KMS-11 (cell line): ENCODE data around the gene F13A1.

ENCODE experiments used
- H2AFZ ChIP-seq: fragments of 200-600 bp; sonication (generic); 2 replicates; pipeline ENCODE4 v1.6.1; 2016; ENCODE audit warnings: antibody characterized with exemption, mixed run types, low read depth
- H3K27ac ChIP-seq: fragments of 200-600 bp; sonication (generic); 2 replicates; pipeline ENCODE4 v1.6.1; 2016; ENCODE audit warnings: mild to moderate bottlenecking, mixed run types
- H3K27me3 ChIP-seq: fragments of 200-600 bp; sonication (generic); 2 replicates; pipeline ENCODE4 v1.6.1; 2017; ENCODE audit warnings: mild to moderate bottlenecking, low read depth, mixed run types, moderate library complexity; ENCODE audit not compliant: insufficient read depth
- H3K36me3 ChIP-seq: fragments of 200-600 bp; sonication (generic); 2 replicates; pipeline ENCODE4 v1.6.1; 2017; ENCODE audit warnings: mild to moderate bottlenecking, mixed run types; ENCODE audit not compliant: insufficient read depth
- H3K4me1 ChIP-seq: fragments of 200-600 bp; sonication (generic); 2 replicates; pipeline ENCODE4 v1.6.1; 2016; ENCODE audit warnings: mild to moderate bottlenecking, low read depth, mixed run types; ENCODE audit not compliant: poor library complexity, severe bottlenecking
- H3K4me2 ChIP-seq: fragments of 200-600 bp; sonication (generic); 2 replicates; pipeline ENCODE4 v1.7.0; 2016; ENCODE audit warnings: mild to moderate bottlenecking, mixed run types
- H3K4me3 ChIP-seq: fragments of 200-600 bp; sonication (generic); IDR thresholded peaks from 2 replicates; pipeline ENCODE4 v1.6.1; 2017; ENCODE audit warnings: low read depth, low read length, mixed read lengths; ENCODE audit not compliant: insufficient read depth
- H3K79me2 ChIP-seq: fragments of 200-600 bp; sonication (generic); 2 replicates; pipeline ENCODE4 v1.6.1; 2016; ENCODE audit warnings: low read depth, mixed run types; ENCODE audit not compliant: insufficient read depth
- H3K9ac ChIP-seq: fragments of 200-600 bp; sonication (generic); 2 replicates; pipeline ENCODE4 v1.6.1; 2016; ENCODE audit warnings: mild to moderate bottlenecking, mixed run types
- H4K20me1 ChIP-seq: fragments of 200-600 bp; sonication (generic); 2 replicates; pipeline ENCODE4 v1.6.1; 2016; ENCODE audit warnings: mild to moderate bottlenecking, mixed run types; ENCODE audit not compliant: insufficient read depth
- CTCF ChIP-seq: fragments of 200-600 bp; sonication (generic); conservative IDR thresholded peaks from 2 replicates; pipeline ENCODE4 v1.6.1; 2017; ENCODE audit warnings: low read depth, mild to moderate bottlenecking, antibody characterized with exemption, low read length, moderate library complexity, mixed read lengths

Gene F13A1

GRCh38 chr6:6177754-6178153, 142.7 kb downstream of the F13A1 start:
- H3K4me1 ChIP-seq, result no peaks in the 10 kb centered on the region
- no peak overlapping the region for H3K27ac ChIP-seq
- no peaks in the 10 kb centered on the region for H3K36me3 ChIP-seq
- H2AFZ ChIP-seq, result no peak overlapping the region
- H3K27me3 ChIP-seq, result no peaks in the 10 kb centered on the region
- TF ChIP-seq CTCF, result no peak
- no peak overlapping the region for H3K9ac ChIP-seq
- no peak overlapping the region for H3K4me2 ChIP-seq
- no peaks in the 10 kb centered on the region for H4K20me1 ChIP-seq
- no peaks in the 10 kb centered on the region for H3K79me2 ChIP-seq
- H3K4me3 ChIP-seq, result no peak overlapping the region

- no peak for TF ChIP-seq CTCF
- Histone ChIP-seq H3K27me3 (no peaks in the 10 kb centered on the region), H4K20me1 (no peaks in the 10 kb centered on the region), H3K79me2 (no peaks in the 10 kb centered on the region), H3K4me1 (no peaks in the 10 kb centered on the region), H3K4me3 (no peak overlapping the region), H2AFZ (no peak overlapping the region), H3K9ac (no peak overlapping the region), H3K27ac (no peak overlapping the region), H3K4me2 (no peak overlapping the region), H3K36me3 (no peaks in the 10 kb centered on the region)
These were observed 143.8 kb downstream of the F13A1 start for GRCh38 chr6:6176586-6177228.

GRCh38 chr6:6176127-6176526, 144.3 kb downstream of the F13A1 start:
- H3K79me2 ChIP-seq, result no peaks in the 10 kb centered on the region
- H3K9ac ChIP-seq, result no peak overlapping the region
- TF ChIP-seq CTCF, result no peak
- H3K4me2 ChIP-seq, result no peak overlapping the region
- no peaks in the 10 kb centered on the region for H4K20me1 ChIP-seq
- no peaks in the 10 kb centered on the region for H3K27me3 ChIP-seq
- H3K4me3 ChIP-seq, result no peak overlapping the region
- H3K27ac ChIP-seq, result no peak overlapping the region
- no peak overlapping the region for H2AFZ ChIP-seq
- H3K4me1 ChIP-seq, result no peaks in the 10 kb centered on the region
- H3K36me3 ChIP-seq, result no peaks in the 10 kb centered on the region

- H3K36me3 ChIP-seq, result no peaks in the 10 kb centered on the region
- H3K9ac ChIP-seq, result no peak overlapping the region
- no peak overlapping the region for H2AFZ ChIP-seq
- H4K20me1 ChIP-seq, result no peaks in the 10 kb centered on the region
- no peak for TF ChIP-seq CTCF
- no peak overlapping the region for H3K4me2 ChIP-seq
- no peak overlapping the region for H3K27ac ChIP-seq
- no peak overlapping the region for H3K4me3 ChIP-seq
- no peaks in the 10 kb centered on the region for H3K4me1 ChIP-seq
- H3K79me2 ChIP-seq, result no peaks in the 10 kb centered on the region
- no peaks in the 10 kb centered on the region for H3K27me3 ChIP-seq
These were observed 151.3 kb downstream of the F13A1 start for GRCh38 chr6:6169141-6169540.
